KBM-7 (cell line): ENCODE results near the gene GDPD3.

ENCODE experiments used
- DNase-seq: peaks from one replicate; pipeline ENCODE4 v3.0.0-alpha.2; 2015
- in situ Hi-C: fragments of 300-500 bp; cut with MboI; formaldehyde crosslinking; loops from 2 replicates; pipeline ENCODE4 v1.14.3; 2020; ENCODE audit warnings: low sequenced_read_pairs, low pct_unique_long_range_greater_than_20kb, mixed read lengths

Gene GDPD3

GRCh38 chr16:30104090-30104489 lies 9.2 kb downstream of the GDPD3 start:
- in situ Hi-C loops: no loop called here
- no peak for DNase-seq

GRCh38 chr16:30096862-30097563 lies 16.3 kb downstream of the GDPD3 start:
- DNase-seq: peak; percentile 48
- in situ Hi-C loops: no loop called here

- in situ Hi-C loops: no loop called here
- peak; percentile 83 for DNase-seq
Measured at GRCh38 chr16:30096105-30096861, 17.1 kb downstream of the GDPD3 start, which contains the start of gene YPEL3. YPEL3 (minus strand) TSS chr16:30096213; CDS start chr16:30095482, 731 bp downstream.

- DNase-seq: no peak
- in situ Hi-C loops: no loop called here
Measured at GRCh38 chr16:30095166-30096078, 17.9 kb downstream of the GDPD3 start.

GRCh38 chr16:30094541-30095165 lies 18.7 kb downstream of the GDPD3 start:
- DNase-seq: no peak
- in situ Hi-C loops: no loop called here

GRCh38 chr16:30092373-30093010 lies 20.8 kb downstream of the GDPD3 start:
- DNase-seq: peak; percentile 99

GRCh38 chr16:30091474-30092372 lies 21.6 kb downstream of the GDPD3 start, which contains the start of gene TBX6:
TBX6 (minus strand) TSS chr16:30091924; CDS start chr16:30091193, 731 bp downstream.
- DNase-seq: peak; percentile 94
- in situ Hi-C loops: no loop called here

More at GRCh38 chr16:30092373-30093010, 20.8 kb downstream of the GDPD3 start:
- in situ Hi-C loops: no loop called here

- DNase-seq: no peak
- in situ Hi-C loops: no loop called here
Measured at GRCh38 chr16:30090610-30091331, 22.6 kb downstream of the GDPD3 start.

- in situ Hi-C loops: no loop called here
- DNase-seq: no peak
Measured at GRCh38 chr16:30088832-30089624, 24.3 kb downstream of the GDPD3 start.

GRCh38 chr16:30088237-30088831 lies 25.0 kb downstream of the GDPD3 start:
- no peak for DNase-seq
- in situ Hi-C loops: no loop called here

GRCh38 chr16:30087181-30087898 lies 26.0 kb downstream of the GDPD3 start:
- in situ Hi-C loops: no loop called here
- peak; percentile 71 for DNase-seq

GRCh38 chr16:30086291-30087140 lies 26.8 kb downstream of the GDPD3 start:
- in situ Hi-C loops: no loop called here
- no peak for DNase-seq

- no peak for DNase-seq
- in situ Hi-C loops: no loop called here
Measured at GRCh38 chr16:30085820-30086219, 27.5 kb downstream of the GDPD3 start.

GRCh38 chr16:30085247-30085646 lies 28.1 kb downstream of the GDPD3 start:
- in situ Hi-C loops: no loop called here
- no peak for DNase-seq

- in situ Hi-C loops: no loop called here
- no peak for DNase-seq
Measured at GRCh38 chr16:30084816-30085159, 28.5 kb downstream of the GDPD3 start.
